ENCODE measurements around the gene ANXA3. TPM values are rescaled to one million over a fixed set of nuclear protein-coding genes. Genes with fewer than 3 reads are reported as not detected.

Gene ANXA3
- total RNA-seq, 4 donors from 2014 or later, result 98.4 to 216 (median 186) TPM

Small RNA genes within 50 kb of the gene (small RNA-seq; reads per million reads assigned to genes)
- 0 reads per million in 3 donors for gene HIGD1AP13
- 0 reads per million in 3 donors for gene RF00019

Other genes starting within 250 kb of the ANXA3 start
- 10 to 100 TPM; 42.5 to 53.0 (median 45.0) TPM for gene BMP2K, start 224.6 kb downstream of the ANXA3 start, total RNA-seq

Measured in esophagus muscularis mucosa (tissue), 4 donors.